T-helper 2 cell treated with Interferon-gamma antibody and Interleukin-4, amounts not matched to agents 5 μg/mL and 100 μg/mL, for 36 hours (primary cell): Measurements from ENCODE around the gene GRIK2.

Source experiments
- DNase-seq: peaks from one replicate; pipeline ENCODE4 v3.0.0; 2021; ENCODE audit warnings: low spot score
- H3K27ac Mint-ChIP-seq: one replicate; pipeline ENCODE4 v1.8.0; 2021; ENCODE audit warnings: mild to moderate bottlenecking, mixed read lengths
- H3K27me3 Mint-ChIP-seq: one replicate; pipeline ENCODE4 v1.8.0; 2021; ENCODE audit warnings: low read depth, mixed read lengths
- H3K36me3 Mint-ChIP-seq: one replicate; pipeline ENCODE4 v1.8.0; 2021; ENCODE audit warnings: low read depth, mixed read lengths
- H3K4me1 Mint-ChIP-seq: one replicate; pipeline ENCODE4 v1.8.0; 2021; ENCODE audit warnings: low read depth, mixed read lengths
- H3K4me3 Mint-ChIP-seq: one replicate; pipeline ENCODE4 v1.8.0; 2022; ENCODE audit warnings: mild to moderate bottlenecking, moderate library complexity, mixed read lengths
- H3K9me3 Mint-ChIP-seq: one replicate; pipeline ENCODE4 v1.8.0; 2021; ENCODE audit warnings: mixed read lengths

The GRIK2 gene

DNA sequence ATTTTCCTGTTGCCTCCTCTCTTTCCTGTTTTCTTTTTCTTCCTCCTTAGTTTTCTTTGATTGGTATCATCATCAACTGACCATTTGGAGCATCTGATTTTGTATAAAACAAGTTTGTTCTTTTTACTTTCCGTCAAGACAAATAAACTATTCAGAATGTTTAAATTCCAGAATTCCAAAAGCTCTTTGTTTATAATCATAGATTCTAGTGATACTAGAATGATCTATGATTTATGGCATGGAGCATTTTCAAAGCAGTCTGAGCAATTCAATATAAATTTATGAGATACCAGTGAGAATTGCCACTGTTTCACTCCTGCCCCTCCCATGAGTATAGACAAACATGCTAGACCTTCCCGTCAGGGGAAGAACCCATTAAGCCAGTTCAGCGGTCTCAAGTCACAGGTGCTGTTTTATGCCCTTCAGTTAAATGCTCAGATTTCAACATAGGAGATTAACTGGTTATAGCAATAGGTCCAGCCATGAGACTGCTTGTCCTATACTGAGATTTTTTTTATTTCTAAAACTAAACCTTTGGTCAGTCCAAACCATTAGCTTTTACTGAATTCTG lies 60.7 kb downstream of the GRIK2 start:
- no peak overlapping the region for H3K4me3 Mint-ChIP-seq
- no peak overlapping the region for H3K27ac Mint-ChIP-seq
- no peaks in the 10 kb centered on the region for H3K27me3 Mint-ChIP-seq
- no peaks in the 10 kb centered on the region for H3K4me1 Mint-ChIP-seq
- H3K9me3 Mint-ChIP-seq, result no peaks in the 10 kb centered on the region
- H3K36me3 Mint-ChIP-seq, result no peaks in the 10 kb centered on the region
- no peak for DNase-seq

DNA sequence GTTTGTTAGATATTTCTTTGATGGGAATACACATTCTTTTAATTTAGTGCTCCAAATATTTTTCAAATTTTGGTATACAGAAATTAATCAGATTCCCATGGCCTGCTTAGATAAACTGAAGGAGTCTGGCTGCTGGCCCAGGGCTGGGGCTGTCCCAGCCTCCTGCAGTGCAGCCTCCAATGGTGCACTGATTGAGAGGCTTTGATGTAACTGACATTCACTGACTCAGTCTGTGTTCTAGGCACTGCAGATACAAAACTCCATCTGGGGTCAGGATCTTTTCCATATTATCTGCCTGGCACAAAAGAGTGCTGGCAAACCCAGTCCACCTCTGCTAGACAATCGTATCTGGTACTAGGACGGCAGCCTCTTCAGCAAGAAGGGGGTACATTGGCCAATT lies 64.8 kb downstream of the GRIK2 start:
- no peaks in the 10 kb centered on the region for H3K9me3 Mint-ChIP-seq
- no peaks in the 10 kb centered on the region for H3K36me3 Mint-ChIP-seq
- no peaks in the 10 kb centered on the region for H3K27me3 Mint-ChIP-seq
- no peak for DNase-seq
- H3K4me3 Mint-ChIP-seq, result no peak overlapping the region
- no peaks in the 10 kb centered on the region for H3K4me1 Mint-ChIP-seq
- no peak overlapping the region for H3K27ac Mint-ChIP-seq

- Mint-ChIP-seq H3K27ac (no peak overlapping the region), H3K4me1 (no peaks in the 10 kb centered on the region), H3K27me3 (no peaks in the 10 kb centered on the region), H3K4me3 (no peak overlapping the region), H3K9me3 (no peaks in the 10 kb centered on the region), H3K36me3 (no peaks in the 10 kb centered on the region)
- DNase-seq, result no peak
Observed at GRCh38 chr6:101458826-101459225, 65.3 kb downstream of the GRIK2 start.

GRCh38 chr6:101462576-101462975 lies 69.1 kb downstream of the GRIK2 start:
- Mint-ChIP-seq H3K27ac (no peak overlapping the region), H3K4me1 (no peaks in the 10 kb centered on the region), H3K9me3 (no peaks in the 10 kb centered on the region), H3K27me3 (no peaks in the 10 kb centered on the region), H3K36me3 (no peaks in the 10 kb centered on the region), H3K4me3 (no peak overlapping the region)
- DNase-seq, result no peak

- Mint-ChIP-seq H3K36me3 (no peaks in the 10 kb centered on the region), H3K4me1 (no peaks in the 10 kb centered on the region), H3K9me3 (no peaks in the 10 kb centered on the region), H3K27me3 (no peaks in the 10 kb centered on the region), H3K4me3 (no peak overlapping the region), H3K27ac (no peak overlapping the region)
- DNase-seq, result no peak
Observed at GRCh38 chr6:101465863-101466262, 72.4 kb downstream of the GRIK2 start.

GRCh38 chr6:101477436-101477835 lies 83.9 kb downstream of the GRIK2 start:
- Mint-ChIP-seq H3K4me1 (no peaks in the 10 kb centered on the region), H3K36me3 (no peaks in the 10 kb centered on the region), H3K27ac (no peak overlapping the region), H3K4me3 (no peak overlapping the region), H3K9me3 (no peaks in the 10 kb centered on the region), H3K27me3 (no peaks in the 10 kb centered on the region)
- no peak for DNase-seq

DNA sequence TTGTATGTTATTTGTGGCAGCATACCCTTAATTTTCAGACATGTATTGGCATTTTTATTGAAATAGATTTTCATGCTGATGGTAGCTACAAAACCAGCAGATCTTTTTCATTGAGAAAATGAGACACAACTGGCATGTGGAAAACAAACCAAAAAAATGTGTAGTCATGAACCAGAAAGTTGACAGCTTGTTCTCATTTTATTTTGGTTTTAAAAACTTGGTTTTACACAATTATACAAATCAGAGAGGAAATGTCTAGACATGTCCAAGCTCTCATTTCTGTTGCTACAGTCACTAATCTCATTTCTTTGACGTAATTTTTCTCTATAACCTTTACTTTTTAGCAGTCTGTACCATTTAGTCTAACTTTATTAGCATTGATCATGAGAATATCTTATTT lies 85.4 kb downstream of the GRIK2 start:
- H3K4me1 Mint-ChIP-seq, result no peaks in the 10 kb centered on the region

GRCh38 chr6:101482606-101483005 lies 89.1 kb downstream of the GRIK2 start:
- H3K27me3 Mint-ChIP-seq, result no peaks in the 10 kb centered on the region
- DNase-seq, result no peak
- H3K9me3 Mint-ChIP-seq, result no peaks in the 10 kb centered on the region
- no peak overlapping the region for H3K4me3 Mint-ChIP-seq
- no peak overlapping the region for H3K27ac Mint-ChIP-seq
- no peaks in the 10 kb centered on the region for H3K36me3 Mint-ChIP-seq
- no peaks in the 10 kb centered on the region for H3K4me1 Mint-ChIP-seq

More for the DNA sequence above, 85.4 kb downstream of the GRIK2 start:
- Mint-ChIP-seq H3K27me3 (no peaks in the 10 kb centered on the region), H3K27ac (no peak overlapping the region), H3K4me3 (no peak overlapping the region), H3K36me3 (no peaks in the 10 kb centered on the region), H3K9me3 (no peaks in the 10 kb centered on the region)
- DNase-seq, result no peak

- Mint-ChIP-seq H3K36me3 (no peaks in the 10 kb centered on the region), H3K4me3 (no peak overlapping the region), H3K27ac (no peak overlapping the region), H3K4me1 (no peaks in the 10 kb centered on the region), H3K27me3 (no peaks in the 10 kb centered on the region), H3K9me3 (no peaks in the 10 kb centered on the region)
- no peak for DNase-seq
Observed at GRCh38 chr6:101484781-101485180, 91.3 kb downstream of the GRIK2 start.

DNA sequence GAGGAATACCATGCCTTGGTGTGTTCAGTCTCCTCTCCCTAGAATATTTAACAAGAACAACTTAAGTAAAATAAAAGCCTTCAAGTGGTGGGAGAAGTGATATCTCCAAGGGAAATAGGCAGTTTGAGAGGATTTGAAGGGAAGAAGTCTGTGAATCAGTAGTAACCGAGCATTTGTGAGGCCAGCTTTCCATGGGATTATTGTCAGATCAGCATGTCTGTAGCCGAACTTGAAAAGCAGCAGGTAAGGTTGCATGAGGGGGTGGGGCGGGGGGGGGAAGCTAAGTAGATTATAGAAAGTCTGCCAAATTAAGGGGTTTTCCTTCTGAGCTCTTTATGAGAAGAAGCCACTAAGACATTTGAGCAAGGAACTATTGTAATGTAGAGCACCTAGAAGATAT lies 92.6 kb downstream of the GRIK2 start:
- H3K27me3 Mint-ChIP-seq, result no peaks in the 10 kb centered on the region

DNA sequence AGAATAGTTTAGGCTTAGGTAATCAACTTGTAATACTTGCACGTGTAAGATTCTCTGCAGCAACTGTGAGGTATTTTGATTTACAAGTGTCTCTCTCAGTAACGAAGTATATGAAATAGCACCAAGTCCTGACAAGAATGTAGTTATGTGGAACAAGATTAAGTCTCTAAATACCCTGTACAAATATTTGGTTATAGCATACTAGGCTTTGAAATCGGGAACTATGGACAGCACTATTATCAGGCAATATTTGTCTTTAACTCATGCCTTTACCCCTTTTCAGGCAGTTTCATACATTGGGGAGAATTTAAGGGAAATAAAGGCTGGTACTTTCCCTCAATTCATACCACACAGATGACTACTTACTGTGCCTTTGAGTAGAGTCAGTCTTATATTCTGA lies 93.2 kb downstream of the GRIK2 start:
- no peak for DNase-seq
- Mint-ChIP-seq H3K27ac (no peak overlapping the region), H3K27me3 (no peaks in the 10 kb centered on the region), H3K4me1 (no peaks in the 10 kb centered on the region), H3K36me3 (no peaks in the 10 kb centered on the region), H3K4me3 (no peak overlapping the region), H3K9me3 (no peaks in the 10 kb centered on the region)

More for the DNA sequence above, 92.6 kb downstream of the GRIK2 start:
- Mint-ChIP-seq H3K27ac (no peak overlapping the region), H3K4me3 (no peak overlapping the region), H3K4me1 (no peaks in the 10 kb centered on the region), H3K36me3 (no peaks in the 10 kb centered on the region), H3K9me3 (no peaks in the 10 kb centered on the region)
- no peak for DNase-seq

- H3K27me3 Mint-ChIP-seq, result no peaks in the 10 kb centered on the region
- H3K4me3 Mint-ChIP-seq, result no peak overlapping the region
- H3K36me3 Mint-ChIP-seq, result no peaks in the 10 kb centered on the region
- no peaks in the 10 kb centered on the region for H3K4me1 Mint-ChIP-seq
- H3K9me3 Mint-ChIP-seq, result no peaks in the 10 kb centered on the region
- no peak for DNase-seq
- no peak overlapping the region for H3K27ac Mint-ChIP-seq
Observed at GRCh38 chr6:101489456-101489855, 95.9 kb downstream of the GRIK2 start.

- no peaks in the 10 kb centered on the region for H3K27me3 Mint-ChIP-seq
- H3K4me1 Mint-ChIP-seq, result no peaks in the 10 kb centered on the region
- H3K27ac Mint-ChIP-seq, result no peak overlapping the region
- DNase-seq, result no peak
- H3K36me3 Mint-ChIP-seq, result no peaks in the 10 kb centered on the region
- no peak overlapping the region for H3K4me3 Mint-ChIP-seq
- no peaks in the 10 kb centered on the region for H3K9me3 Mint-ChIP-seq
Observed at GRCh38 chr6:101490857-101491256, 97.3 kb downstream of the GRIK2 start.

- H3K4me3 Mint-ChIP-seq, result no peak overlapping the region
- no peaks in the 10 kb centered on the region for H3K4me1 Mint-ChIP-seq
- no peaks in the 10 kb centered on the region for H3K36me3 Mint-ChIP-seq
- H3K9me3 Mint-ChIP-seq, result no peaks in the 10 kb centered on the region
- no peaks in the 10 kb centered on the region for H3K27me3 Mint-ChIP-seq
- H3K27ac Mint-ChIP-seq, result no peak overlapping the region
- no peak for DNase-seq
Observed at GRCh38 chr6:101502818-101503217, 109.3 kb downstream of the GRIK2 start.

- no peak for DNase-seq
- no peak overlapping the region for H3K27ac Mint-ChIP-seq
- H3K27me3 Mint-ChIP-seq, result no peaks in the 10 kb centered on the region
- H3K9me3 Mint-ChIP-seq, result no peaks in the 10 kb centered on the region
- no peak overlapping the region for H3K4me3 Mint-ChIP-seq
- no peaks in the 10 kb centered on the region for H3K36me3 Mint-ChIP-seq
- H3K4me1 Mint-ChIP-seq, result no peaks in the 10 kb centered on the region
Observed at GRCh38 chr6:101509536-101509935, 116.0 kb downstream of the GRIK2 start.
